Measurements from ENCODE around the gene PRM2.

PRM2 gene

GRCh38 chr16:11253995-11254912 lies 22.0 kb downstream of the PRM2 start:
- DNase-seq (ENCODE audit: low read depth): no peak
- no peak for TF ChIP-seq CTCF (IDR thresholded peaks at IDR 0.05; ENCODE audit: insufficient read depth, low read depth, low read length, missing control alignments)
- peak overlapping the region; percentile 29 for H3K4me3 ChIP-seq (ENCODE audit: low read length)

- TF ChIP-seq CTCF (IDR thresholded peaks at IDR 0.05; ENCODE audit: insufficient read depth, low read depth, low read length, missing control alignments): no peak
- no peak overlapping the region for H3K4me3 ChIP-seq (ENCODE audit: low read length)
- DNase-seq (ENCODE audit: low read depth): no peak
These were observed 23.0 kb downstream of the PRM2 start for GRCh38 chr16:11253009-11253994.

GRCh38 chr16:11252482-11252931 lies 23.8 kb downstream of the PRM2 start:
- no peak overlapping the region for H3K4me3 ChIP-seq (ENCODE audit: low read length)
- no peak for TF ChIP-seq CTCF (IDR thresholded peaks at IDR 0.05; ENCODE audit: insufficient read depth, low read depth, low read length, missing control alignments)
- DNase-seq (ENCODE audit: low read depth): no peak

- DNase-seq (ENCODE audit: low read depth): peak; percentile 39
- no peak for TF ChIP-seq CTCF (IDR thresholded peaks at IDR 0.05; ENCODE audit: insufficient read depth, low read depth, low read length, missing control alignments)
These were observed 24.5 kb downstream of the PRM2 start for GRCh38 chr16:11251525-11252481.

GRCh38 chr16:11250786-11251524 lies 25.3 kb downstream of the PRM2 start:
- no peak for TF ChIP-seq CTCF (IDR thresholded peaks at IDR 0.05; ENCODE audit: insufficient read depth, low read depth, low read length, missing control alignments)
- no peak for DNase-seq (ENCODE audit: low read depth)

More at GRCh38 chr16:11251525-11252481, 24.5 kb downstream of the PRM2 start:
- no peak overlapping the region for H3K4me3 ChIP-seq (ENCODE audit: low read length)

More at GRCh38 chr16:11250786-11251524, 25.3 kb downstream of the PRM2 start:
- H3K4me3 ChIP-seq (ENCODE audit: low read length): no peak overlapping the region

Data from epithelial cell of esophagus (primary cell).